IPS DF 4.7 (cell line): ENCODE measurements around the gene CYBRD1.

Experiments used
- DNase-seq: peaks from one replicate; pipeline ENCODE4 v3.0.0-alpha.2; 2013; ENCODE audit warnings: low spot score; ENCODE audit errors: extremely low read depth

Gene CYBRD1

DNA sequence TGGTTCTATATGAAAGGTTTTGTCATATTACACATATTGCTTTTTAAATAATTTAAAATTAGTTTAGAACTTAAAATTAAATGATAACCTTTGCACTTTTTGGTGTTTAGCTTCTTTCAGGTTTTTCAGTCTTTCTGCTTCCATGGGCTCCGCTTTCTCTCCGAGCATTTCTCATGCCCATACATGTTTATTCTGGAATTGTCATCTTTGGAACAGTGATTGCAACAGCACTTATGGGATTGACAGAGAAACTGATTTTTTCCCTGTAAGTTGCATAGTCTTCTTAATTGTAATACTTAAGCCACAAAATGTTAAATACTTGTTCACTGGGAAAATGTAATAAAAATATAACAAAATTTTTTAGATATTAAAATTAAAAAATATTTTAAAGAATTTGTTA, 31.0 kb downstream of the CYBRD1 start:
- DNase-seq, result no peak

DNA sequence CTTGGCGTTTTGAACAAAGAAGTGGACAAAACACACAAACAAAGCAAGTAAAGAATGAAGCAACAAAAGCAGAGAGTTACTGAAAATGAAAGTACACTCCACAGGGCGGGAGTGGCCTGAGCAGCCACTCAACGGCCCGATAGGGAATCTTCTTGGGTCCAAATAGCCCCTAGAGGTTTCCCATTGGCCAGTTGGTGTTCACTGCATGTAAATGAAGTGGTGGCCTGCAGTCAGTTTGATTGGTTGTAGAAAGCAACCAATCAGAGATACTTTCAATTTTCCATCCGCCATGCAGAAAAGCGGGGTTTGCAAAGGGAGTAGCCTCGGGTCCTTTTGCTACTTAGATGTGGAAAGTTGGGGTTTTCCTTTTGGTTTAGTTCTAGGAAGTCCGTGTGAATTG, 31.6 kb downstream of the CYBRD1 start:
- no peak for DNase-seq

DNA sequence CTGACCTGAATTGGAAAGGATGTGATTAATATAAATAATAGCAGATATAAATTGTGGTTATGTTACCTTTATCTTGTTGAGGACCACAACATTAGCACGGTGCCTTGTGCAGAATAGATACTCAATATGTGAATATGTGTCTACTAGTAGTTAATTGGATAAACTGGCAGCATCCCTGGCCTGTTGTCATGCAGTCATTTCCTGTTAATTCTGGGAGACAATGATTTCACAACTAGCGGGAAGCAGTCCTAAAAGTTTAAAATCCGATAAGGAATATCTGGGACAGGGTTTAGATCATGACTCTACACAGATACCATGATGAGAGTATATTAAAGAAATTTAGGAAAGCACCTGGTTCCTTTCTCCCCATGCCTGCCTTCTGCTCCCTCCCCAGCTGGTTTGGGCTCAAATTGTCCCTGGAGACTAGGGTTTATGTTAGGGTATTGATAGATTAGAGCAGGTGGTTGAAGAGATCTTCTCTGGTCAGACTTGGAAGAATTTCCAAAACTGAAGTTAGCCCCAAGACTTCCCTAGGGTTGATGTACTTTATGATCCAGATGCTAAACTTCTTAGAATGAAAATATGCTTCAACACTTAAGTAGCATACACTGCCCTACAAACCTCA, 32.8 kb downstream of the CYBRD1 start:
- no peak for DNase-seq

DNA sequence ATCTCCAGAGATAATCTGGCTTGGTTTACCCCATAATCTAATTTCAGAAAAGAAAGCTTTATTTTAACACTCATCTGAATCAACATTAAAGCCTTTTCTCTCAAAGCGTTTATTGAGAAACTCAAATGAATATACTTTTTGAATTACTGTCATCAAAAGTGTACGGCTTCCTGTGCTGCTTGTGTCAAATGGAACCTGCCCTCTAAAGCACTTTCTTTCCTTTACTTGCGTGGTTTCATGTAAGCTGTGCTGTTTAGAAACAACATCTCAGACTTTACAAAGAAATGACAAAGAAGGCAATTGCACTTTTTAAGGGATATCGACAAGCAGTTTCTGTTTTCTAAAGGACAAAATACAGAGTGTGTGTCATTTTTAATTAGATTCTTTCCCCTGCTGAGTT, 35.1 kb downstream of the CYBRD1 start:
- DNase-seq, result no peak

DNA sequence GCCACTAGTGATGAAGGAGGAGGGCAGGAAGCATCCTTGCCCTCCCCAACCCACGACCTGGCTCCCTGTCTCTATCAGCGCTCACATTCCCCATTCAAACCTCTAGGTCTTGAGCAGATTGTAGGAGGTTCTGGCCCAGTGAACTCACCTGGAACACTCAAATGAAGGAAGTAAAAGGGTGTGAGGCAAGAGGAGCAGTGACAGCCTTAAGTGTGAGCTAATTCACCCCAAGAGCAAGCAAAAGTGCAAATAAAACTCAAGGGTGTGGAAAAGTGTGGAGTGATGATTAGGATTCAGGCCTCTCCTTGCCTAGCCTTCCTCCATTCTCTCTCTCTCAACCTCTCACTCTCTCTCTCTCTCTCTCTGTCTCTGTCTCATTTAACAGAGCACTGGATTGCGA, 41.0 kb downstream of the CYBRD1 start:
- no peak for DNase-seq

DNA sequence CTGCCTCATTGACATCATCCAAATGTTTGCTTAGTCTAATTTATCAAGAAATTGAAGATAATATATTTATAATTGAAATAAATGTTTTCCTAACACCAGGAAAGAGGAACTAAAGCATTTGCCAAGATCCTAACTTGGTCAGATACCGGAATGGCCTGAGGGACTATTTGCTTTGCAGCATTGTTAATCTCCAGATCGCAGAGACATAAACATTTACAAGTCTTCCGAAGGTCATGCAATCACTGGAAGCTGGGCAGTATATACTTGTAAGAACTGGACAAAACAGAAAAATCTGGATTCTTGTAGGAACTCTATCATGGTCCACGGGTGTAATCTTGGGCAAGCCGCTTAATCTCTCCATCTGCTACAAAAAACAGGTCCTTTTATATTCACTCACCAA, 42.2 kb downstream of the CYBRD1 start:
- DNase-seq, result no peak

DNA sequence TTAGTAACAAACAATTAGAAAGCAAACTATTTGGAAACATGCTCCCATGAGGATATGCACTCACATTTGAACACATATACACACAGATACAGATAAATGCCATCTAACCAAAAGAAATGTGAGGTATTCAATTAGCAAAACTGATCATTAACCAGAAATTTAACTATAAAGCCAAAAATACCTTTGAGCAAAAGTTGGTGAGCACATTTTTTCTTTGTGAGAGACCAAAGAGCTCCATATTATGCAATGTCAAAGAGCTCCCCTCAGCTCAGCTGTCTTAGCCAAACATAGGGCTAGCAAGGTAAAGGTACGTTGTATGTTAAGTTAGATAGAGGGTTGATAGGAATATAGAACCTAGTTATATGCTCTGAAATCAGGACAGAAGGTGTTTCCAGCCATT, 43.8 kb downstream of the CYBRD1 start:
- no peak for DNase-seq

DNA sequence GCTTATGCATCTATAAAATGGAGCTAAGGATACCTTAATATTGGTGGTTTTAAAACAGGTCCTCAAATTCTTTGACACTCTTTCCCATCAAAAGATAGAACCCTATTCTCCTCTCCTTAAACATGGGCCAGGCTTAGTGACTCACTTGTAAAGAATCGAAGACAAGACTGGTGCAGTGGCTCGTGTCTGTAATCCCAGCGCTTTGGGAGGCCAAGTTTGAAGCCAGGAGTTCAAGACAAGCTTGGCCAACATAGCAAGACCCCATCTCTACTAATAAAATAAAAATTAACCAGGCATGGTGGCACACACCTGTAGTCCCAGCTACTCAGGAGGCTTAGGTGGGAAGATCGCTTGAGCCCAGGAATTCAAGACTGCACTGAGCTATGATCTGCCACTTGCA, 44.5 kb downstream of the CYBRD1 start:
- no peak for DNase-seq

DNA sequence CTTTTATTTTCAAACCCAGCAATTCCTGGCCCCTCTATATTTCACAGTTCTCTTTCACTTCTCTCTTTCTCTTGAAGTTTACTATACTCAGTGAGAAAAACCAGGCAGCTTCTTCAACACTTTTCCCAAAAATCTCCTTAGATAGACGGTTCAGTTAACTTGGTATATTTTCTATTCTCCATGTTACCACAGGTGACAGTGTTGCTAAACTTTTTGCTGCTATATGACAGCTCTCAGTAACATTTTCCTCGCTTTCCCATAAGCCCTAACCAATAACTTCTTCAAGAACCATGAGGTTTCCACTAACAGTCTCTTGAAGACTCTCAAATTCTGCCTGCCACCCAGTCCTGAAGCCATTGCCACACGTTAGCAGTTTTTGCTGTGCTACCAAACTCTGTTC, 45.8 kb downstream of the CYBRD1 start:
- DNase-seq, result no peak

DNA sequence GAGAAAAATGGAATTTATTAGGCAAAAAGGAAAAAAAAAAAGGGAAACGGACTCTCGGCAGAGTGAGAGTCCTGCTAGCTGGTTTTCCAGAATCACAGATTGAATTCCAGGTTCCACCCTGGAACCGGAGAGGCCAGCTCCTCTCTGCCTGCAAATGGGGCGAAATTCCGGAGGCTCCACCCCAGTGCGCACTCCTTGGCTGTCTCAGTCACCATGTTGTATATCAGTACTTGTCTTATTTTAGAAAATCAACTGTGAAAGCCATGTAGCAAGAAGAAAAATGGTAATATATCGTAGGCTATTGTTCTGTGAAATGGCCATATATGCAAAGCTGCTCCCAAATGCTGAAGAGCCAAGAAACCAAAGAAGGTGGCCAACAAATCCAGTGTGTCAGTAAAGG, 49.4 kb downstream of the CYBRD1 start:
- DNase-seq, result no peak

DNA sequence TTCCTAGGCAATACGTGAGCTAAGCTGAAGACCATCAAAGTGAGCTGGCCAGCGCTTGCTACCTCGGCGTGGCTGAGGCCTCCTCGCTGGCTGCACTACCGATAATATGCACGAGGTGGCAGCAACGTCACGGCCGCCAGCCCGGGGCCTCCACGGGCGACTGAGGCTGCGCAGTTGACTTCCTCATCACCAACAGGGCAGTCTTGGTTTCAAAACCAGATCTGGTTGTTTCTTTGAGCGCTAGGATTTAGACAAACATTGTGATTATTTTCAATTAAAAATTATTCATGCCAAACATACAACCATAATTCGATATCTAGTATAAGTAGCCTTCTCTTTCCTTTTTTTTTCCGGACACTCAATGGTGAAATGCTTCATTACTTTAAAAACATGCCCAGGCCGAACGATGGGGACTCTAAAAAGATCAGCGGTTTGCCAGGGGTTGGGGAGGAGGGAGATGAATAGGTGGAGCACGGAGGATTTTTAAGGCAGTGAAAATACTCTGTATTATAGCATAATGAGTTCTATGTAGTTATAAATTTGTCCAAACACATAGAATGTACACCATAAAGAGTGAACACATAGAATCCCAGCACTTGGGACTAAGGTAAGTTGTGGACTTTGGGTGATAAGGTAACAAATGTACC, 52.0 kb downstream of the CYBRD1 start:
- peak; percentile 38 for DNase-seq

DNA sequence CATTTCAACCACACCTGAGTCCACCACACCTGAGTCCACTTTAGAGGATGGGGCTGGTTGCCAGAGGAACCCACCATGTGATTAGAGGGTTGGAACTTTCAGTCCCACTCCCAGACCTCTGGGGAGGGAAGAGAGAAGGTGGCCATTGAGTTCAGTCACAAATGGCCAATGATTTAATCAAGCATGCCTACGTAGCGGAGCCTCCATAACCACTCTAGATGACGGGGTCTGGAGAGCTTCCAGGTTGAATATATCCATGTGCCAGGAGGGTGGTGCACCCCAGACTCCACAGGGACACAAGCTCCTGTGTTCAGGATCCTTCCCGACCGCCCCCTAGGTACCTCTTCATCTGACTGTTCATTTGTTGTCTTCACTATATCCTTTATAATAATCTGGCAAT, 53.3 kb downstream of the CYBRD1 start:
- no peak for DNase-seq

DNA sequence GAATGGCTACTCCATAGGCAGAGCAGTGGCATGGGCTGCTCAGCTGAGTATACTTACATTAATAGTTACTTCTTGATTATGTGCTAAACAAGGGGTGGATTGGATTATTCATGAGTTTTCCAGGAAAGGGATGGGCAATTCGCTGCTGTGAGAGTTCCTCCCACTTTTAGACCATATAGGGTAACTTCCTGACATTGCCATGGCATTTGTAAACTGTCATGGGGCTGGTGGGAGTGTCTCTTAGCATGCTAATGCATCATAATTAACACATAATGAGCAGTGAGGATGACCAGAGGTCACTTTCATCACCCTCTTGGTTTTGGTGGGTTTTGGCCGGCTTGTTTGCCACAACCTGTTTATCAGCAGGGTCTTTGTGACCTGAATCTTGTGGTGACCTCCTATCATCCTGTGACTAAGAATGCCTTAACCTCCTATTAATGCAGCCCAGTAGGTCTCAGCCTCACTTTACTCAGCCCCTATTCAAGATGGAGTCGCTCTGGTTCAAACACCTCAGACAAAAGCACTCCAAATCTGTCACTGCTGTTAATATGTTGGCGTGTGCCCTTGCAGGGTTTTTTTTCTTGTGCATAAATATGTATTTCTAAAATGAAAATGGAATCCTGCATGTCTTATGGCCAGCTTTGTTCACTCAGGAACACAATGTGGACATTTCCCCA, 56.0 kb downstream of the CYBRD1 start:
- no peak for DNase-seq

DNA sequence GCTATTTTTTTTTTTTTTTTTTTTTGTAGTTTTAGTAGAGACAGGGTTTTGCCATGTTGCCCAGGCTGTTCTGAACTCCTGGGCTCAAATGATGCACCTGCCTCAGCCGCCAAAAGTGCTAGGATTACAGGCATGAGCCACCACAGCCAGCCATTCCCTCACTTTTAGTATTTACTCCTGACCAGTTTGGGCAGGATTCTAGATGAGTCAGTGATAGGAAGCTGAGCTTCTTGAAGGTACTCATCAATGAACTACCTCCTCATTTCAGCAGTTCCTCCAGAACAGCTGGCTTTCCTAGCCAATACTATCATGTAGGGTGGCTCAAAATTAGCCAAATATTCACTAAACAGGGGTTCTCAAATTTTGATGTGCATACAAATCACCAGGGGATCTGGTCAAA, 57.2 kb downstream of the CYBRD1 start:
- no peak for DNase-seq

DNA sequence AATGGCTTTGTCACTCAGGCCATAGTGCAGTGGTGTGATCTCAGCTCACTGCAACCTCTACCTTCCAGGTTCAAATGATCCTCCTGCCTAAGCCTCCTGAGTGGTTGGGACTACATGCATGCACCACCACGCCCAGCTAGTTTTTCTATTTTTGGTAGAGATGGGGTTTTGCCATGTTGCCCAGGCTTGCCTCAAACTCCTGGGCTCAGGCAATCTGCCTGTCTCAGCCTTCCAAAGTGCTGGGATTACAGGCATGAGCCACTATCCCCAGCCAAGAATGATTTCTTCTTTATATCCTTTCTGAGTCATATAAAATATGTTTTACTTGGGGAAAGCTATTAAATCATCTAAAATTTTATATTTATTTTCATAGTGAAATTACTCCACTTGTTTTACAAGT, 61.3 kb downstream of the CYBRD1 start:
- DNase-seq, result no peak

DNA sequence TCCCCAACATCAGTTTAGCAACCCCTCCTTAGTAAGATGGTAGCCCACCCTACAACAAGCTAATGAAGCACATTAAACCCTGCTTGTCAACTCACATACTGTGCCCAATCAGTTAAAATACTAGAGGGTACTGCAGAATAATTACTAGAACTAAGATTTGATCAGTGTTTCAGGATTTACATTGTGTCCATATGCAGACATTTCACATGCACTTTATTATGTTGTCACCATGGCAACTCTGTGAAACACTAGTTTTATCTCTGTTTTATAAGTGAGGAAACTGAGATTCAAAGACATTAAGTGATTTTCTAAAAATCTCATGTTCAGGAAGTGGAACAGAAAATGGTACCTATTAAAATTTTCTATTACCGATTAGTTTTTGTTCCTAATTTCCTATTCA, 61.7 kb downstream of the CYBRD1 start:
- DNase-seq, result no peak

DNA sequence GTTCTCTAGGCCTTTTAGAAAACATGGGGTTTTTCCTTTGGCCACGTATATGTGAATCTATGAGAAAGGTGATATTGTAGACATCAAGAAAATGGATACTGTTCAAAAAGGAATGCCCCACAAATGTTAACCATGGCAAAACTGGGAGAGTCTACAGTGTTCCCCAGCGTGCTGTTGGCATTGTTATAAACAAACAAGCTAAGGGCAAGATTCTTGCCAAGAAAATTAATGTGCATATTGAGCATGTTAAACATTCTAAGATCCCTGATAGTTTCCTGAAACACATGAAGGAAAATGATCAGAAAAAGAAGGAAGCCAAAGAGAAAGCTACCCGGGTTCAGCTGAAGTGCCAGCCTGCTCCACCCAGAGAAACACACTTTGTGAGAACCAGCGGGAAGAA, 64.9 kb downstream of the CYBRD1 start:
- DNase-seq, result no peak

DNA sequence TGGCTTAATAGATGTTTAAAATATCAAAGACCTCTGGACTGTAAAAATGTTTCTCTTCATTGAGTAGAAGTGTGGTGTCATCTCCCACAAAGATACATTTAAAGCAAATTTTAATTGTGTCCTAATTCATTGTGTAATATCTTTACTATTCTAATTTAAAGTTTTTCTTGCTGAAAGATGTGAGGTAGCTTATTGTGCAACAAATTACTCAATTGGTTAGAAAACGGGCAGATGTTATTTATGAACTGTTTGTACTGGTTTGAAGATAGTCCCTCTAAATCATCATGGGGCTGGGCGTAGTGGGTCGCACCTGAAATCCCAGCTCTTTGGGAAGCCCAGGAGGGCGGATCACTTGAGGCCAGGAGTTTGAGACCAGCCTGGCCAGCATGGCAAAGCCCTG, 65.3 kb downstream of the CYBRD1 start:
- DNase-seq, result no peak

DNA sequence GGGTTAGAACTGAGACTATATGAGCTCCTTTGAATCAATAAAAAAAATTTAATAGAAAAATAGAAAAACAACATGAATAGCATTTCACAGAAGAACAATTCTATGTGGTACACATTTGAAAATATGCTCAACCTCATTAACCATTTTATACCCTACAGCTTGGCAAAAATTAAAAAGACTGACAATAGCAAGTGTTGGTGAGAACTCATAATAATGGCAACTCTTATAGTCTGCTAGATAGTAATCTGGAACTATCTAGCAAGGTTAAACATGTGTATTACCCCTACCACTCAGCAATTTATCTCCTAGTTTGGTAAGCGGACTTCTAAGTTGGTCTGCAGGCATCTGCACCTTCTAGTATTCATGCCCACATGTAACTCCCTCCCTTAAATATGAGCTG, 67.8 kb downstream of the CYBRD1 start:
- no peak for DNase-seq

DNA sequence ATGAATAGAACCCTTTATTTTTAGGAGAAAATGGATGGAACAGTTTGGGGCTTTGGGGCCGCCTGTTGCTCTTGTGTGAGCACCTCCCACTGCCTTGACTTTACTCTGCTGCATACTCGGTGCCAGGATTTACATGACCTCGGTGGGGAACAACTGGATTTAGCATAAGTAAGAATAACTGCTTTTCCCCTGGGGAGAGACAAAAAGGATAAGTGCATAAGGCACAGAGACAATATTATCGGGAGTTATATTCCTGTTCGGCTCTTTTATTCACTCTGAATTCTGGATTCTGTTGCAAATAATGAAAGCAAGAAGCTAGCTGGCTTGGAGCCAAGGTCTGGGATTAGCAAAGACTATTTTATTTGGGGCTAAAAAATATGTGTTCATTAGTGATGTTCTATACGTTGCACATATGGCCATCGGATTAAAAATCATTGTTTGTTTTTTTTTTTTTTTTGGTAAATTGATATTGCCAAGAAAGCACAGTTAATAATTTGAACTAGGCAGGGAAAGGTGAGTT, 69.8 kb downstream of the CYBRD1 start:
- no peak for DNase-seq

DNA sequence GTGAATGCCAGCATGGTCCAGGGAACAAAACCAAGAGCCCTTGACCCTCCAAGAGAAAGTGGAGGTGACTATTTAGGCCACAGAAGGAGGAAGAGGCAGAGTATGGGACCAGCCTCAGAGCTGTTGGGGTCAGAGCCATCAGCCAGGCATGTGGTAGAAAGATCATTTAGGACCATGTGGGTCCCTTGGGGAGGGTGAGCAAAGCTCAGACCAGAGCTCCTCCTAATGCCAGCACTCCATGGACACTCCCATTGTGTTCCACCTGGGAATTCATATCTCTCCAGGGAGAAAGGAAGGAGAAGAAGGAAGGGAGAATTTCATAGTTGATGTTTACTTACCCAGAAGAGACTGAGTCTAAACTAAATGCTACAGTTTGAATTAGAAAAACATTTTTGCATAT, 73.2 kb downstream of the CYBRD1 start:
- no peak for DNase-seq

DNA sequence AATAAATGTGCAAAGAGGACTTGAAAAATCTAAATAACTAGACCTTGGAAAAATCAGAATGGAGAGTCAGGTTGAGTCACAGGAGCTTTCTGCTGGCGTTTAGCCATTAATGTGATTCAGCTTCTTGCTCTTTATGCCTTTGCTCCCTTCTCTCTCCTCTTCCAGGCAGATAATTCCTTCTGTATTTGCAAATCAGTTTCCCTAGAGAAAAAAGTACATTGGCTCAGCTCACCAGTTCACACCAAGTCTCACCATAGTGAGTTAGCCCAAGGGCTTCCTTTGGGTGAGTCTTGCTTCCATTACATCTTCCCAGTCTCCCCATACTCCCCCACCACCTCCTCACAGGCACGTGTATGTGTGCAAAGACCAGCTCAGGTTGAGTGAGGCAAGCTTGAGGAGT, 73.6 kb downstream of the CYBRD1 start:
- no peak for DNase-seq
